Measurements from ENCODE around the gene SRPRB.
A peak's percentile ranks its signal among the peaks of the same experiment; 100 is the strongest.
"Not testable (repeated sequence)": the region's sequence is repeated elsewhere in the genome, so short reads cannot be mapped to it uniquely, and the experiment has no call there.

SRPRB gene

DNA sequence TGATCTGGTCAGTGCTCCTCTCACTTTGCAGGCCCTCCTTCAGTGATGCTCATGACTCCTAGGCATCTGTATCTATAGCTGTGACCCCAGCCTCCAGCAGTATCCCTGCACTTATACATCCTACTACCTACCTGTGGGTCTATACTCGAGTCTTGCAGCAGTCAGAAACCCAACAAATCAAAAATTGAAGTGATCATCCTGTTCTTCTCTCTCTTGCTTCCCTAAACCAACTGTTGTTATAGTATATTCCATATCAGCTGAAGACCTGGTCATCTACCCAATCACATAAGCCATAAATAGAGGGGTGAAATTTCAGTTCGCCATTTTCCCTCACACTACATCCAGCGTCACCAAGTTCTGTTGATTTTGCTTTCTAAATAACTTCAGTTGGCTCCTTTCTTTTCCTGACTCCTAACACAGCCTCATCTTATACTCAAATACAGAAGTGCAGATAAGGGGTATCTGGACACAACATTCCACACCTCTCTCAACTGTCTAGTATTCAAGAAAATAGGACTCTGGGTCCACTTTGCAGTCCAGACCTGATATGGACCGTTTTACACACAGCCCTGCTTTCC lies 25.9 kb upstream of the SRPRB start:
- DNase-seq, result no peak

GRCh38 chr3:133780756-133781155 lies 24.9 kb upstream of the SRPRB start:
- DNase-seq, result not testable (repeated sequence)

DNA sequence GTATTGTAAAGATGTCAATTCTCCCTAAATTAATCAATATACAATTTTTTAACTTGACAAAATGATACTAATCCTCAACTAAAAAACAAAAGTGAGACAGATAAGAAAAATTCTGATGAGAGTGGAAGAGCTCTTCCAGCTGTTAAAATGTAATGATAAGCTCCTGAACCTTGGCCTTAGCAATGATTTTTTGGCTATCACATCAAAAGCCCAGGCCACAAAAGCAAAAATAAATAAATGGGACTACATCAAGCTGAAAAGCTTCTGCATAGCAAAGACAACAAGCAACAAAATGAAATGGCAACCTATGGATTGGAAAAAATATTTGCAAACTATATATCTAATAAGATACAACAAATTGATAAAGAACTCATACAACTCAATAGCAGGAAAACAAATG lies 24.0 kb upstream of the SRPRB start:
- DNase-seq, result no peak

DNA sequence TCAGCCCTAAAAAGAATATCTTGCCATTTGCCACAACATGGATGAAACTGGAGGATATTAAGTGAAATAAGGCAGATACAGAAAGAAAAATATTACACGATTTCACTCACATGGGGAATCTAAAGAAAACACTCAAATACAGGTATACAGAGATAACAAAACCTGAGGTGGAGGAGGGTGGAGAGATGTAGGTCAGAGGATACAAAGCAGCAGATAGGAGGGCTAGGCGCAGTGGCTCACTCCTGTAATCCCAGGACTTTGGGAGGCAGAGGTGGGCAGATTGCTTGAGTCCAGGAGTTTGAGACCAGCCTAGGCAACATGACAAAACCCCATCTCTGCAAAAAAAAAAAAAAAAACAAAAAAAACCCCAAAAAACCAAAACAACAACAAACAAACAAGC lies 23.2 kb upstream of the SRPRB start:
- no peak for DNase-seq

DNA sequence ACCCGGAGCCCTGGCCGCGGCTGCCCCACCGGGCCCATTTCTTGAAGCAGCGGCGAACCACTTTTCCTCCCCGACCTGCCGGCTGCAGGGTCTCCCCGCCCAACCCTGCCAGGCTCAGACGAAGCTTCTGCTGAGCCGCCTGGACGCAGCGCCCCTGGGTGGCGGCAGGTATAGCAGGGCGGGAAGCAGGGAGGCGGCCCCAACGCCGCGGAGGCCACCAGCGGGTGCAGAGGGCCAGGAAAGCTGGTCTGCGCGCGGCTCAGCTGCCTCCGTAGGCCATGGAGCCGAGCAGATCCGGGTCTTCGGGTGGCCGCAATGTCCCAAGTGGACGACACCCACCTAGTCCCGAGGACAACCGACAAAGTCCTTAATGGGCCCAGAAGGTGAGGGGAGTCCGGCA lies 21.9 kb upstream of the SRPRB start:
- DNase-seq, result no peak

DNA sequence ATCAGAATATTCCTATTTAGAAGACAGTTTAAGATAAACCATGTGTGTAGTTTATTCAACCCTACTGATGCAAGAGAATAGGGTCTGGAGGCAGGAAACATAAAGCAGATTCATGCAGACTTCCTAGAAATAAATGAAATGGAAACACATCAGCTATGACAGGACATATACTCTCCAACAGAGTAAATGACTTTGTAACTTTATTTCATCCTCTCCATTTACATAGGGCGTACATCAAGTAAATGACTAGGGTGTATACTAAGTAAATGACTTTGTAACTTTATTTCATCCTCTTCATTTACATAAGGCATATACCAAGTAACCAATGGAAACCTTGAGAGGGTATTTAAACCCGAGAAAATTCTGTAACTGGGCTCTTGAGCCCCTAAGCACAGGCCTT lies 17.6 kb upstream of the SRPRB start:
- no peak for DNase-seq

GRCh38 chr3:133792171-133792763 lies 13.3 kb upstream of the SRPRB start:
- DNase-seq, result no peak

- no peak for DNase-seq
Observed at GRCh38 chr3:133797396-133798105, 8.1 kb upstream of the SRPRB start.

- peak; percentile 67 for DNase-seq
Observed at GRCh38 chr3:133799794-133800585, 5.6 kb upstream of the SRPRB start.

- peak; percentile 59 for DNase-seq
Observed at GRCh38 chr3:133803469-133803868, 2.1 kb upstream of the SRPRB start.

GRCh38 chr3:133804896-133805295 lies 719 bp upstream of the SRPRB start:
- DNase-seq, result no peak

GRCh38 chr3:133805384-133805701 lies 272 bp upstream of the SRPRB start:
- DNase-seq, result no peak

DNA sequence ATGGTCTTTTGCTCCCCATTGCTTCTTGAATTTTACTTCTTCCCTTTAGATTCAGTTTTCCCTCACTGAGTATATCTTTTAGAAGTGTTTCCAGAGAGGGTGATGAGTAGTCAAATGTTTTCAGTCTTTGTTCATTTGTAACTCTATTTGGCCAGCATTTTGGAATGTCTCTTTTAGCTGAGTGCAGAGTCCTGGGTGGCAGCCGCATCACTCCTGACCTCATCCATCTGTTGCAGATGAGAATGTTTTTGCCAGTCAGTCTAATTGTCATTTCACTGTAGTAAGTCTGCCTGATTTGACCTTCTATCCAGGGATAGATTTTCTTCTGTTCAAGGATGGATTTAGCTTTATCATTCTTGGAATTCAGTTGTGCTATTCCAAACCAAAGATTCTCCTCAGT lies 7.3 kb downstream of the SRPRB start:
- no peak for DNase-seq

- DNase-seq, result no peak
Observed at GRCh38 chr3:133815386-133815785, 9.8 kb downstream of the SRPRB start.

GRCh38 chr3:133820129-133820528 lies 14.5 kb downstream of the SRPRB start:
- DNase-seq, result no peak

DNA sequence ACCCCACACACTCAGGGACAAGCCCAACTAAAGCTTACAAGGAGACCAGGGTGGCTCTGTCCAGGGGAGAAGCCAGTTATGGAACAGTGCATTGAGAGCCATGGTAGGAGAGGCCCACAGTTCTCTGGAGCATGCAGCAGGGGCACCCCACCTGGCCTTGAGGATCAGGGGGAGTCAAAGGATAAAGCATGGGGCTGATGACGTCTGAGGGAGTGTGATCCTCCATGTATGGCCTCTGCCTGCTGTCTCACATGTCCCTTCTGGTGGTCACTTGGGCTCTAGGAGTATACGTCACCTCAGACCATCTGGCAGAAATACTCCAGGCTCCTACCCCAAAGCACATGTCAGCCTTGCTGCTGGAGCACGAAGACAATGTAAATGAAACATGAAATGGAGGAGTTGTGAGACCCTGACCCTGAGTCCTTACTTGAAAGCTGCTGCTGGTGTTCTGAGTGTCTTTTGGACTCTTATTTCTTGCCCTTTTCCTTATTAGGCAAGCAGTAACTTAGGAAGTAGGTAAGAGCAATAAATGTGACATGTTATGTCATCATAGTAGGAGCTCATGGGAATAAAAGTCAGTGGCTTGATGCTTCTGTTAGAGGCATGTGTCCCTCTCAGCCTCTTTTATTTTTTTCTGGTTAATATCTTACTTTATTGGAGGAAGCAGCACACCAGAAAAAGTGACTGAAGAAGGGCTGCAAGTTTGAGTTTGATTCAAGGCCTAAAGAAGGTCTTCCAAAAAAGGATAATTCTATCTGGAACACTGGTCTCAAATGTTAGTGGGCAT lies 15.5 kb downstream of the SRPRB start:
- DNase-seq, result no peak

- DNase-seq, result no peak
Observed at GRCh38 chr3:133821767-133822638, 16.4 kb downstream of the SRPRB start.

GRCh38 chr3:133824961-133825485 lies 19.4 kb downstream of the SRPRB start:
- no peak for DNase-seq

DNA sequence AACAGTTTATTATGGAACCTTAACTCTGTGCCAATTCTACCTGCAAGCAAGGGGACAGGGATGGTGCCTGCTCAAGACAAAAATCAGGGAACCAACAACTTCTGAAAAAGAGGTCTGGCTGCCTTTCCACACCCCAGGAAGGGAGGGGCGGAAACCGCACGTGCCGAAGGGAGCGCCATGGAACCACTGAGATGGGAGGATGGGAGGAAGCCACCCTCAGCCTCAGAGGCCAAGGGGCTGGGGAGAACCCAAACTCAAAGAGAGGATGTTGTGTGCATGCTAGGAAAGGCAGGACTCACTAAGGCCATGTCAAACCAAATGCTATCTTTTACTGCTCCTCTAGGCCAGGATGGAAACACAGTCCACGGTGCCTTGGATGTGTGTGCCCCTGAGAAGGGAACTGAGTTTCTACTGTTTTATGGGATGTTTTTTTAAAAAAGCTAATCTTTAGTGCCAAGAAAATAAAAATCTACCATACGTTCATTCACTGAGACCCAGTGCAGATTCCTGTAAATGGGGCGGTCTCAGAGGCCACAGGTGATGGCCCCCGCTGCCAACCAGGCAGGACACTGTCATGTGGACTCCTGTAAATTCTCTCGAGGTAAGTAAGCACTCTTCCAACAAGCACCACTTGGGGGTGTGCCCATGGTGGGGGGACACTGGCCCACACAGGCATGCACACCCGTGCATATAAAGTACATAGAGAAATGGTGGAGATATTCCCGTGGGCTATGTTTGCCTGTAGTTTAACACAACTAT lies 20.5 kb downstream of the SRPRB start:
- DNase-seq, result no peak

GRCh38 chr3:133827136-133827535 lies 21.5 kb downstream of the SRPRB start:
- no peak for DNase-seq

DNA sequence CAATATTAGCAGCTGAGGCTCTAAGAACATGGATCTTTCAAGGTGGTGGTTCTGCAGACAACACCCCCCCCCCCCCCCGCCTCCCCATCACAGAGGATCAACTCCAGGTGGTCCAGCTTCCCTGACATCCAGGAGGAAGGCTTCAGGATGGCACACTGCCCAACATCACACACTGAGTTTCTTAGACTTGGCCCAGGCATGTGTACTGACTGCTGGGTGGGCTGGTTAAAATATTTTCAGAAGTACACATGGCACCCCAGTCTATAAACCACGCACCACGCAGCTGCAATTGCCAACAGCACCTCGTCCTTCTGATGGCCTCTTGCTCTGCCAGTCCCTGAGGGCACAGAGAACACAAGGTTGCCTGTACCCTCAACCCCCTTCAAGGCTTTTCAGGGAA lies 22.1 kb downstream of the SRPRB start:
- DNase-seq, result no peak
